H1 (cell line): ENCODE results near the gene TEX2. TPM values are rescaled to one million over a fixed set of nuclear protein-coding genes. Genes with fewer than 3 reads are reported as not detected.

Experiments
- CTCF ChIA-PET: fragments of 300-600 bp; sonication (Branson Sonifier 250); formaldehyde crosslinking; loops from one replicate; lab custom pipeline; 2021; ENCODE audit not compliant: partially characterized antibody; lab: Charles Lee
- POLR2A ChIA-PET: fragments of 300-600 bp; sonication (Branson Sonifier 250); formaldehyde crosslinking; loops from one replicate; lab custom pipeline; 2021; ENCODE audit warnings: inconsistent platforms; ENCODE audit not compliant: partially characterized antibody; lab: Charles Lee
- DNase-seq, 2 experiments: peaks; one replicate each; pipeline versions ENCODE4 v3.0.0 to v3.0.0-alpha.2; 2010 to 2022; ENCODE audit warnings: low spot score in 2 of 2, low read depth in 1 of 2, mixed read lengths in 1 of 2
- FAIRE-seq: peaks from 2 replicates; lab custom pipeline; 2011; peaks lifted over from hg19 to GRCh38; lab: Jason Lieb, UNC
- H2AFZ ChIP-seq: 2 replicates; pipeline ENCODE4 v1.8.1; 2012; ENCODE audit warnings: low read length, inconsistent platforms
- H2AK5ac ChIP-seq: 2 replicates; pipeline ENCODE4 v1.6.1; 2013; ENCODE audit warnings: low read depth, low read length
- H2BK120ac ChIP-seq: replicated peaks from 2 replicates; pipeline ENCODE3; 2013; ENCODE audit warnings: low read depth, low read length, inconsistent platforms
- H2BK12ac ChIP-seq: 2 replicates; pipeline ENCODE4 v1.6.1; 2013; ENCODE audit warnings: low read depth, low read length
- H2BK15ac ChIP-seq: 2 replicates; pipeline ENCODE4 v1.6.1; 2013; ENCODE audit warnings: low read length
- H2BK20ac ChIP-seq: 2 replicates; pipeline ENCODE4 v1.6.1; 2013; ENCODE audit warnings: low read length
- H2BK5ac ChIP-seq: 2 replicates; pipeline ENCODE4 v1.6.1; 2013; ENCODE audit warnings: low read depth, low read length
- H3K14ac ChIP-seq: 2 replicates; pipeline ENCODE4 v1.6.1; 2013; ENCODE audit warnings: inconsistent platforms; ENCODE audit not compliant: insufficient read length
- H3K18ac ChIP-seq: 2 replicates; pipeline ENCODE4 v1.6.1; 2013; ENCODE audit warnings: low read length; ENCODE audit errors: extremely low read depth
- H3K23ac ChIP-seq: 2 replicates; pipeline ENCODE4 v1.6.1; 2013; ENCODE audit warnings: inconsistent platforms; ENCODE audit not compliant: insufficient read length
- H3K23me2 ChIP-seq: 2 replicates; pipeline ENCODE4 v1.6.1; 2013; ENCODE audit warnings: low read depth, low read length
- H3K27ac ChIP-seq: 2 replicates; pipeline ENCODE4 v1.6.1; 2011; ENCODE audit warnings: low read depth, low read length, inconsistent platforms
- H3K27me3 ChIP-seq, 4 experiments: replicated peaks in 1 of 4; 1 replicate in 1 of 4; 2 replicates in 3 of 4; pipeline versions ENCODE4 v1.6.1 to v1.8.1; 2011 to 2013; ENCODE audit warnings: low read length in 3 of 4, mild to moderate bottlenecking in 3 of 4, inconsistent platforms in 2 of 4, mixed read lengths in 2 of 4, moderate library complexity in 1 of 4; ENCODE audit not compliant: control insufficient read depth in 3 of 4, insufficient read depth in 3 of 4; ENCODE audit errors: extremely low read depth in 1 of 4
- H3K36me3 ChIP-seq, 4 experiments: 2 replicates each; pipeline versions ENCODE4 v1.6.1 to v1.8.1; 2011 to 2013; ENCODE audit warnings: mild to moderate bottlenecking in 4 of 4, low read length in 3 of 4, moderate library complexity in 2 of 4, control low read depth in 1 of 4, inconsistent platforms in 1 of 4; ENCODE audit not compliant: insufficient read depth in 4 of 4, control insufficient read depth in 2 of 4
- H3K4ac ChIP-seq: replicated peaks from 2 replicates; pipeline ENCODE3; 2013; ENCODE audit warnings: low read length, low read depth, mixed read lengths, inconsistent platforms; ENCODE audit not compliant: insufficient read length
- H3K4me1 ChIP-seq, 4 experiments: replicated peaks in 1 of 4; 1 replicate in 1 of 4; 2 replicates in 3 of 4; pipeline versions ENCODE4 v1.6.1 to v1.8.1; 2011 to 2013; ENCODE audit warnings: low read length in 3 of 4, inconsistent platforms in 2 of 4, mixed read lengths in 1 of 4; ENCODE audit not compliant: insufficient read depth in 4 of 4, control insufficient read depth in 3 of 4
- H3K4me2 ChIP-seq, 2 experiments: 2 replicates each; pipeline versions ENCODE4 v1.6.1 to v1.8.1; 2011 to 2013; ENCODE audit warnings: low read depth in 2 of 2, low read length in 2 of 2, control low read depth in 1 of 2, inconsistent platforms in 1 of 2, mild to moderate bottlenecking in 1 of 2; ENCODE audit not compliant: insufficient read depth in 1 of 2
- H3K4me3 ChIP-seq, 4 experiments: fragments of 200-600, 300-600 bp in 1 of 4; sonication (generic), shearing (Covaris generic), sonication (Bioruptor Twin) in 1 of 4; 2 replicates each; pipeline versions ENCODE4 v1.5.1 to v1.8.1; 2011 to 2016; ENCODE audit warnings: low read length in 4 of 4, low read depth in 3 of 4, control low read depth in 2 of 4, inconsistent platforms in 2 of 4, mild to moderate bottlenecking in 2 of 4, mixed read lengths in 1 of 4, moderate library complexity in 1 of 4; ENCODE audit not compliant: insufficient read depth in 2 of 4; ENCODE audit errors: extremely low read depth in 1 of 4
- H3K56ac ChIP-seq: replicated peaks from 2 replicates; pipeline ENCODE3; 2013; ENCODE audit warnings: low read depth, mild to moderate bottlenecking, mixed read lengths, low read length, inconsistent platforms; ENCODE audit not compliant: insufficient read length
- H3K79me1 ChIP-seq: 2 replicates; pipeline ENCODE4 v1.6.1; 2013; ENCODE audit warnings: low read depth, low read length, control low read depth
- H3K79me2 ChIP-seq, 2 experiments: 2 replicates each; pipeline versions ENCODE4 v1.6.1 to v1.8.1; 2012 to 2013; ENCODE audit warnings: low read length in 2 of 2, mild to moderate bottlenecking in 2 of 2, inconsistent platforms in 1 of 2; ENCODE audit not compliant: insufficient read depth in 2 of 2, control insufficient read depth in 1 of 2
- H3K9ac ChIP-seq, 4 experiments: replicated peaks in 1 of 4; 1 replicate in 1 of 4; 2 replicates in 3 of 4; pipeline versions ENCODE4 v1.6.1 to v1.8.1; 2011 to 2013; ENCODE audit warnings: low read depth in 3 of 4, low read length in 3 of 4, control low read depth in 2 of 4, mild to moderate bottlenecking in 2 of 4, moderate library complexity in 2 of 4, inconsistent platforms in 1 of 4; ENCODE audit errors: extremely low read depth in 1 of 4
- H3K9me3 ChIP-seq, 2 experiments: 2 replicates each; pipeline versions ENCODE4 v1.6.1 to v1.8.1; 2012 to 2013; ENCODE audit warnings: mild to moderate bottlenecking in 2 of 2, moderate library complexity in 2 of 2, control low read depth in 1 of 2, inconsistent platforms in 1 of 2, low read depth in 1 of 2, low read length in 1 of 2, mixed read lengths in 1 of 2; ENCODE audit not compliant: insufficient read depth in 2 of 2
- H4K20me1 ChIP-seq, 2 experiments: replicated peaks in 1 of 2; 2 replicates each; pipeline versions ENCODE3 to v1.8.1; 2011 to 2013; ENCODE audit warnings: inconsistent platforms in 2 of 2, low read length in 2 of 2, mild to moderate bottlenecking in 1 of 2; ENCODE audit not compliant: insufficient read depth in 2 of 2, control insufficient read depth in 1 of 2
- H4K5ac ChIP-seq: 2 replicates; pipeline ENCODE4 v1.6.1; 2013; ENCODE audit warnings: low read length, low read depth, mixed read lengths, inconsistent platforms; ENCODE audit not compliant: insufficient read length
- H4K8ac ChIP-seq: 2 replicates; pipeline ENCODE4 v1.8.0; 2013; ENCODE audit warnings: mild to moderate bottlenecking, moderate library complexity, low read length, inconsistent platforms; ENCODE audit not compliant: insufficient read depth; ENCODE audit errors: extremely low read depth
- H4K91ac ChIP-seq: replicated peaks from 2 replicates; pipeline ENCODE3; 2013; ENCODE audit warnings: low read length, mixed read lengths, inconsistent platforms; ENCODE audit not compliant: insufficient read length
- ASH2L ChIP-seq: fragments of 200-600, 300-600 bp; sonication (generic); IDR thresholded peaks from one replicate; pipeline ENCODE4 v1.7.1; 2017; ENCODE audit warnings: low read length
- KDM5A ChIP-seq: fragments of 200-600 bp; IDR thresholded peaks from 2 replicates; pipeline ENCODE4 v1.7.1; 2012; ENCODE audit warnings: mild to moderate bottlenecking, low read length, inconsistent platforms, mixed read lengths
- YY1 ChIP-seq: IDR thresholded peaks from 2 replicates; pipeline ENCODE4 v1.6.1; 2011; ENCODE audit warnings: low read depth, mild to moderate bottlenecking, low read length
- WGBS, 2 experiments: shearing (Covaris generic) in 1 of 2; methylation state at CpG; one replicate each; pipeline versions ENCODE4 v1.1.6 to v1.1.7; 2013 to 2015; ENCODE audit warnings: low lambda C conversion rate in 2 of 2, mixed read lengths in 2 of 2, inconsistent platforms in 1 of 2, low coverage in 1 of 2, missing lambda C conversion rate in 1 of 2; ENCODE audit not compliant: insufficient replicate concordance in 2 of 2, insufficient coverage in 1 of 2, insufficient read length in 1 of 2; ENCODE audit errors: extremely low coverage in 1 of 2, missing lambda C conversion rate in 1 of 2; 5-methylcytosine and 5-hydroxymethylcytosine counted together
- polyA plus RNA-seq, 7 experiments: library from polyadenylated mRNA; depleted of rRNA in 3 of 7; stranded (reverse) in 5 of 7; unstranded in 2 of 7; fragments of >200 nt in 5 of 7; fragments of 200-250 nt in 2 of 7; gene quantifications; 1 replicate in 5 of 7; 2 replicates in 1 of 7; 4 replicates in 1 of 7; pipeline versions ENCODE4 v1.2.1 to v1.2.3, GENCODE V29; 2011 to 2013; ENCODE audit warnings: missing spikeins in 2 of 7, mixed read lengths in 2 of 7
- total RNA-seq: library from RNA; stranded (reverse); fragmentation: NEBNext Ultra II Directional; extraction: Animal tissue kit (Norgen Biotek cat#: 25700); gene quantifications from 2 replicates; pipeline ENCODE4 v1.2.1, GENCODE V29; 2021
- TF ChIP-seq, protein P1 (sequence below): IDR thresholded peaks from 2 replicates; pipeline ENCODE4 v1.6.1; 2012; ENCODE audit warnings: inconsistent platforms

The TEX2 gene
- total and polyA plus RNA-seq, 2 of the 8 experiments (the other 6 are each of a cell fraction or from before 2014, with no cell fraction given): 6.1 to 15.6 TPM

DNA sequence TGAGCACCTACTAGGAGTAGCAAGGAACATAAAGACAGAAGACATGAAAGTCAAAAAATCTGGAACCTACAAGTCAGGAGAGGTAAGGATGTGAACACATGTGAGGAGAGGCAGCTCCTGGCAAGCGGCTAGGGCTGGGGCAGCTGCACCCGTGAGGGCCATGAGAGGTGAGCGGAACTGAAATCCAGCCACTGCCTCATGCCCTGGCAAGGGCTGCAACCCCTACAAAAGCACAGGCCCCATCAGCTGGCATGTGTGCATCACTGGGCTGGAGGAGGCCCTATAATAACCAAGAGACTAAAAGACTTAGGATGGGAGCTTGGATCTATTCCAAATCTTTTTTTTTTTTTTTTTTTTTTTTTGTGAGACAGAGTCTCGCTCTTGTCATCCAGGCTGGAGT, 92.8 kb downstream of the TEX2 start:
- DNase-seq (no peak), FAIRE-seq (no peak)
- no peak overlapping the region for H3K4ac ChIP-seq
- no peak overlapping the region for H3K9ac ChIP-seq
- no peak overlapping the region for H3K27ac ChIP-seq
- H4K20me1 ChIP-seq: no peaks in the 10 kb centered on the region
- no peak overlapping the region for H3K23ac ChIP-seq
- peaks cover 0 to 4% (median 3%) of the 10 kb centered on the region in 4 experiments; a peak in 5 of 8 replicates for H3K36me3 ChIP-seq
- no peaks in the 10 kb centered on the region for H3K79me1 ChIP-seq
- H3K4me3 ChIP-seq: no peak overlapping the region
- H3K18ac ChIP-seq: no peak overlapping the region
- ChIA-PET CTCF (no interaction called here), POLR2A (no interaction called here)
- no peak overlapping the region for H4K8ac ChIP-seq
- no peak overlapping the region for H2AK5ac ChIP-seq
- H2BK120ac ChIP-seq: no peak overlapping the region
- H3K4me2 ChIP-seq: no peak overlapping the region
- no peak overlapping the region for H3K56ac ChIP-seq
- no peak overlapping the region for H2BK5ac ChIP-seq
- no peak overlapping the region for H2BK20ac ChIP-seq
- no peak overlapping the region for H3K14ac ChIP-seq
- no peaks in the 10 kb centered on the region for H3K4me1 ChIP-seq
- H4K91ac ChIP-seq: no peak overlapping the region
- H4K5ac ChIP-seq: no peak overlapping the region
- H2BK15ac ChIP-seq: no peak overlapping the region
- no peaks in the 10 kb centered on the region for H3K9me3 ChIP-seq
- no peak overlapping the region for H2AFZ ChIP-seq
- H3K79me2 ChIP-seq: no peaks in the 10 kb centered on the region
- 83% methylated on average over 3 of the region's 4 CpGs; no CpG with 5 or more reads in 1 of the 2 experiments for WGBS, 2 experiments
- no peaks in the 10 kb centered on the region for H3K23me2 ChIP-seq
- H3K27me3 ChIP-seq: no peaks in the 10 kb centered on the region
- no peak overlapping the region for H2BK12ac ChIP-seq
- no peak for TF ChIP-seq ASH2L
- no peak for TF ChIP-seq YY1
- no peak for TF ChIP-seq KDM5A
- TF ChIP-seq, protein P1, sequence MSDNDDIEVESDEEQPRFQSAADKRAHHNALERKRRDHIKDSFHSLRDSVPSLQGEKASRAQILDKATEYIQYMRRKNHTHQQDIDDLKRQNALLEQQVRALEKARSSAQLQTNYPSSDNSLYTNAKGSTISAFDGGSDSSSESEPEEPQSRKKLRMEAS: no peak
